ENCODE results near the gene EHMT1.
"Not testable (repeated sequence)": the region's sequence is repeated elsewhere in the genome, so short reads cannot be mapped to it uniquely, and the experiment has no call there.

The EHMT1 gene

GRCh38 chr9:137800196-137801022, 181.6 kb downstream of the EHMT1 start:
- DNase-seq (ENCODE audit: low read depth in 2 of 2, low spot score in 1 of 2): no peak

DNA sequence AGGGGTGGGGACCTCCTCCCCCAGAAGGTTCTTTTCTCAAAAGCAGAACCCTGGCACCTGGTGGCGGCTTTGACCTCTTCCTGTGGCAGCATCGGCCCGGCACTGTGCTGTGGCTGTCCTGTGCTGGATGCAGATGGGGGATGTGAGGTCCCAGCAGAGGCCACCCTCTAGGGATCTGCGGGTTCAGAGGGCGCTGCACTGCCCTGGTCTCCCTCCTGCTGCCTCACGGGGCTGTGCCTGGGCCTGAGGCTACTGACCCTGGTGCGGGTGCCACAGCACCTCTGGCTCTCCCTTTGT, 182.2 kb downstream of the EHMT1 start:
- no peak for DNase-seq (ENCODE audit: low read depth in 2 of 2, low spot score in 1 of 2)

GRCh38 chr9:137802021-137802420, 183.2 kb downstream of the EHMT1 start:
- no peak for DNase-seq (ENCODE audit: low read depth in 2 of 2, low spot score in 1 of 2)

GRCh38 chr9:137802521-137803243, 183.9 kb downstream of the EHMT1 start:
- DNase-seq (ENCODE audit: low read depth in 2 of 2, low spot score in 1 of 2): no peak

- DNase-seq (ENCODE audit: low read depth in 2 of 2, low spot score in 1 of 2): no peak
Observed at GRCh38 chr9:137804908-137805630, 186.3 kb downstream of the EHMT1 start.

DNA sequence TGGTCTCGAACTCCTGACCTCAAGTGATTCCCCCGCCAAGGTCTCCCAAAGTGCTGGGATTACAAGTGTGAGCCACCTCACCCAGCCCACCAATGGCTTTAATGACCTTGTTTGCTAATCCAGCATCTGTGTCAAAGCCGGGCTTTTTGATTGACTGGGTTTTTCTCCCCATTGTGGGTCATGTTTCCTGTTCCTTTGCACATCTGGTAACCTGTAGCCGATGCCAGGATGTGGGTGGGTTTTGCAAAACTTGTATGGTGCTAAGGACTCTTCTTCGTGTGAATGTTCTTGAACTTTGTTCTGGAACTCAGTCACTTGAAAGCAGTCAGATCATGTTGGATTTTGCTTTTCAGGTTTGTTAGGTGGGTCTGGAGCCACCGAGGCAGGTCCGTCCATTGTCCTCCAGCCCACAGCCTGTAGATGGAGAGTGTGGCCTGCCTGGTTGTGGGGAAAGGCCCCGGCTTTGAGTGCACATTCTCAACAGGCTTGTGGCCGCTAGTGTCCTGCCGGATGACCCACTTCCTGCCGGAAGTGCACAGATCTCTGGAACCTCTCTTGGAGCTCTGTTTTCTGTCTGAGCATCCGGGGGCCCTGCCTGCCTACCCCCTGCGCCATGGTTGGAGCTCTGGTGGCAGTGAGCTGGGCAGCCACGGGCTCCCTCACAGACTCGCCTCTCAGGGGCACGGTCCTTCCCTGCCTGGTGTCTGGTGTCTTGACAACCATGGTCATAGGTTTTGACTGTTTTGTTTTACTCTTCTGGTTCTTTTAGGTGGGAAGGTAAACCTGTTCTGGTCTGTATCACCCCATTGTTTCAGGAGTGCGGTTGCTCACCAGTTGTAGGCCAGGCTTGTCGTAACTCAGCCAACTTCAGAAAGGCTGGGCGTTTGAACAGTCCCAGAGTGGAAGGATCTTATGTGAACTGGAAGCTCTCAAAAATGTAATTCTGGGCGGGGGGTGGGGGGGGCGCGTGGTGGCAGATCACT, 189.2 kb downstream of the EHMT1 start:
- no peak for DNase-seq (ENCODE audit: low read depth in 2 of 2, low spot score in 1 of 2)

- DNase-seq (ENCODE audit: low read depth in 2 of 2, low spot score in 1 of 2): no peak
Observed at GRCh38 chr9:137809040-137809576, 190.3 kb downstream of the EHMT1 start.

DNA sequence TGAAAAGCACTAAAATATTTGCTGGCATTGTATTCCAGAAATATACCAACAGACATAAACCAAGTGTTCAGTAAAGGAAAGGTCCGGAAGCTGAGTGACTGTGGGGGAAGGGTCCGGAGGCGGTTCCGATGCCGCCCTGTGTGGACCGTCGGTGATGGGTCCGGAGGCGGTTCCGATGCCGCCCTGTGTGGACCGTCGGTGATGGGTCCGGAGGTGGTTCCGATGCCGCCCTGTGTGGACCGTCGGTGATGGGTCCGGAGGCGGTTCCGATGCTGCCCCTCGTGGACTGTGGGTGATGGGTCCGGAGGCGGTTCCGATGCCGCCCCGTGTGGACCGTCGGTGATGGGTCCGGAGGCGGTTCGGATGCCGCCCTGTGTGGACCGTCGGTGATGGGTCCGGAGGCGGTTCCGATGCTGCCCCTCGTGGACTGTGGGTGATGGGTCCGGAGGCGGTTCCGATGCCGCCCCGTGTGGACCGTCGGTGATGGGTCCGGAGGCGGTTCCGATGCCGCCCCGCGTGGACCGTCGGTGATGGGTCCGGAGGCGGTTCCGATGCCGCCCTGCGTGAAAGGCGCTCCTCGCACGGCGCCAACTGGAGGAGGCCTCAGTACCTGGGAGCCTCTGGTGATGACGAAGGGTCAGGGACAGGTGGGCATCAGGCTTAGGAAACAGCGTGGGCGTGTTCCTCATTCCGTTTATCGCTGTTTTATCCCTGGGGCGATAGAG, 191.1 kb downstream of the EHMT1 start:
- DNase-seq (ENCODE audit: low read depth in 2 of 2, low spot score in 1 of 2): not testable (repeated sequence)

DNA sequence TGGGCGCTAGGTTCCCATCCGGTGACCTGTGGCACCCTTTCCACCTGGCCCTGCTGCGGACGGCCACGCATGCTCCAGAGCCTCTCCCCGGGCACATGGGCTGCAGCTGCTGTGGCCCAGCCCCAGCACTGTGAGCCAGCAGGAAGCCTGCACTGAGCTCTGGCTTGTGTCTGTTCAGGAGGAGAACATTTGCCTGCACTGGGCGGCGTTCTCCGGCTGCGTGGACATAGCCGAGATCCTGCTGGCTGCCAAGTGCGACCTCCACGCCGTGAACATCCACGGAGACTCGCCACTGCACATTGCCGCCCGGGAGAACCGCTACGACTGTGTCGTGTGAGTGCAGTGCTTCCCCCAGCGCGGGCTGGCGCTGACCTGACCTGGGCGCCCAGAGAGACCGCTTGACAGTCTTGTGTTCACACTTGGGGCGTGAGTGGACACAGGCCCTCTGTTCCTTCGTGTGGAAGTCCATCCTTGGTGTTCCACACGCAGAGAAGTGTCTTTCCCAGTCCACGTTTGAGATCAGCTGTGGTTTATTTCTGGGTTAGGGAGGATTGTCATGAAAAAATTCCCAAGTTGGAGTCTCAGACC, 192.6 kb downstream of the EHMT1 start:
- DNase-seq (ENCODE audit: low read depth in 2 of 2, low spot score in 1 of 2): no peak

GRCh38 chr9:137812356-137813023, 193.7 kb downstream of the EHMT1 start:
- DNase-seq (ENCODE audit: low read depth in 2 of 2, low spot score in 1 of 2): no peak

GRCh38 chr9:137813167-137813566, 194.4 kb downstream of the EHMT1 start:
- DNase-seq (ENCODE audit: low read depth in 2 of 2, low spot score in 1 of 2): no peak

- no peak for DNase-seq (ENCODE audit: low read depth in 2 of 2, low spot score in 1 of 2)
Observed at GRCh38 chr9:137813651-137814415, 195.0 kb downstream of the EHMT1 start.

DNA sequence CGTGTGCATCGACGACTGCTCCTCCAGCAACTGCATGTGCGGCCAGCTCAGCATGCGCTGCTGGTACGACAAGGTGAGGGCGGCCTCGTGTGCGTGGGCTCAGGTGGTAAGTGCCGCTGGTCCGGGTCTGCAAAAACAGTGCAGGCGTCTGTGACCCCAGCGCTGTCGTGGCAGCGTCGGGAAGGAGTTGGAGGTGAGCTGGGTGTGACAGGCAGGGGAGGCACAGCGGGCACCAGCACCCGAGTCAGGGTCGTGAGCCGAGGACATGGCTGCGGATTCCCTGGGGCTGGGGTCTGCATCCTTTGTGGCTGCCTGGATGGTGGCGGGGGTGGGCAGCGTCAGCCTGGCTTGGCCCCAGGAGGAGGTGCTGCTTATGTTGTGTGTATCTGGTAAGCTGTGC, 195.6 kb downstream of the EHMT1 start:
- DNase-seq (ENCODE audit: low read depth in 2 of 2, low spot score in 1 of 2): no peak

DNA sequence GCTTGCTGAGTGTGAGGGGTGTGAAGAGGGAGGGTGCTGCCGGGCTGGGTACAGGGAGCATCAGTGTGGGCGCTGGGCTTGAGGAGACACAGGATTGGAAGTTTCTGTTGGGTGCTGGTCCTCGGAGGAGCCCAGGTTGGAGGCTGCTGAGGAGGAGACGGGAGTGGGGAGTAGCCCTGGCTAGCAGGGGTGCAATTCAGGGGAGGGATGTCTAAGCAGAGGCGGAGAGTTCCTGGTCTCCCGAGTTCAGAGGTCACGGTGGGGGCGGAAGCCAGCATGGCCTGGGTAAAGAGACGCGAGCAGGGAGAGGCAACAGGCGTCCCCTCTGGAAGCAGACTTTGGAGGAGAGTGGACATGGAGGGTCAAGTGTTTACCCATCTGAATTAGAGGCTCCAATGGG, 196.0 kb downstream of the EHMT1 start:
- no peak for DNase-seq (ENCODE audit: low read depth in 2 of 2, low spot score in 1 of 2)

DNA sequence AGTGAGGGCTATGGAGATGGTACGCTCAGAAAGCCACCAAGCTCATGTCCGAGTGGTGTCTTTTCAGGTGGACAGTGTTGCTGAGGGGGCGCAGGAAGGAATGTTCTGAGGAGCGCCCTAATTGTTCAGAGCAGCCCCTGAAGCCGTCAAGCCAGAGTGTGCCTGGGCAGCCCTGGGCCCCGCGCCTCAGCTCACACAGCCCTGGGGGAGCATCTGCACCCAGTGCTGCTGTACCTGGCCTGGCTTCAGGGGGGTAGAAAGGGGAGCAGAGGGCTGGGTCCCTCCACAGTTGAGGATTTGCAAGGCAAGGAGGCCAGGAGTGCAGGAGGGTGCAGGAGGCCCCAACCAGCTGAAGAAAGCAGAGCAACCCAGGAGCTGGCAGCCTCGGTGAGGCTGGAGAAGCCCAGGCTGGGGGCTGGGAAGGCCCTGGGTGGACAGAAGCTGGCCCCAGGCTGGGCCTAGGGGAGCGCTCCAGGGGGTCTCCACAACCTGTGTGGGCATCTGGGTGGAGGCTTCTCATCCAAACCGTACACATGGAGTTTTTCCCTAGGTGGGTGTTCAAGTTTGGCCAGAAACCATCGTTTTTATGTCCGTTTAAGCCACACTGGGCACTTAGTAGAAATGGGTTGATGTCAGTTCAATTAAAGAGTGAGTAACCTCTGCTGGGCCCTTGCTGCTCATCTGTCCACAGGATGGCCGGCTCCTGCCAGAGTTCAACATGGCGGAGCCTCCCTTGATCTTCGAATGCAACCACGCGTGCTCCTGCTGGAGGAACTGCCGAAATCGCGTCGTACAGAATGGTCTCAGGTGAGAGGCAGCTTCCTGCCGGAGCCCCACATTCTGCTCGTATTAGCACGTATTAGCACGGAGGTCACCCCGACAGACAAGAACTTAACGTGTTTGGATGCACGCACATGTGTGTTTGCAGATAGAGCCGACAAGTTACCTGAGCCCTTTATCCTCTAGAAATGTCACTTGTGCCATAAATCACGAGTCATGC, 196.8 kb downstream of the EHMT1 start:
- DNase-seq (ENCODE audit: low read depth in 2 of 2, low spot score in 1 of 2): no peak

- no peak for DNase-seq (ENCODE audit: low read depth in 2 of 2, low spot score in 1 of 2)
Observed at GRCh38 chr9:137816531-137817235, 197.9 kb downstream of the EHMT1 start.
